GM18505 (cell line): ENCODE data around the gene FIGNL1.

ENCODE experiments used
- ATAC-seq: cut with Tn5 transposase; IDR thresholded peaks from one replicate; pipeline ENCODE4 v1.9.1; 2021; ENCODE audit not compliant: unreplicated experiment
- POLR2A ChIP-seq: IDR thresholded peaks from 4 replicates; pipeline ENCODE4 v1.6.1; 2011; ENCODE audit warnings: borderline replicate concordance; ENCODE audit not compliant: insufficient read depth, insufficient read length; ENCODE audit errors: extremely low read depth

FIGNL1 gene

GRCh38 chr7:50480797-50481196 is 30.6 kb upstream of the FIGNL1 start:
- TF ChIP-seq POLR2A = no peak
- ATAC-seq = no peak

- no peak for TF ChIP-seq POLR2A
- ATAC-seq = no peak
These were observed 29.8 kb upstream of the FIGNL1 start for GRCh38 chr7:50479743-50480517.

- TF ChIP-seq POLR2A = no peak
- no peak for ATAC-seq
These were observed 27.5 kb upstream of the FIGNL1 start for GRCh38 chr7:50477640-50478039.

- ATAC-seq = no peak
- no peak for TF ChIP-seq POLR2A
These were observed 26.9 kb upstream of the FIGNL1 start for GRCh38 chr7:50476953-50477625.

GRCh38 chr7:50475340-50475739 is 25.2 kb upstream of the FIGNL1 start:
- TF ChIP-seq POLR2A = no peak
- ATAC-seq = no peak

- ATAC-seq = no peak
- TF ChIP-seq POLR2A = no peak
These were observed 24.4 kb upstream of the FIGNL1 start for GRCh38 chr7:50474382-50475160.

GRCh38 chr7:50473531-50473930 is 23.4 kb upstream of the FIGNL1 start:
- no peak for ATAC-seq

GRCh38 chr7:50472427-50472826 is 22.3 kb upstream of the FIGNL1 start:
- TF ChIP-seq POLR2A = no peak
- no peak for ATAC-seq

More at GRCh38 chr7:50473531-50473930, 23.4 kb upstream of the FIGNL1 start:
- TF ChIP-seq POLR2A = no peak

- no peak for TF ChIP-seq POLR2A
- no peak for ATAC-seq
These were observed 21.8 kb upstream of the FIGNL1 start for GRCh38 chr7:50471970-50472369.

GRCh38 chr7:50470250-50471163 is 20.4 kb upstream of the FIGNL1 start:
- no peak for TF ChIP-seq POLR2A
- ATAC-seq = no peak

GRCh38 chr7:50469181-50469580 is 19.0 kb upstream of the FIGNL1 start:
- no peak for TF ChIP-seq POLR2A
- no peak for ATAC-seq

GRCh38 chr7:50467817-50468610 is 17.9 kb upstream of the FIGNL1 start:
- no peak for TF ChIP-seq POLR2A
- ATAC-seq = peak; percentile 91
